K562 (cell line): ENCODE results near the gene ZBTB47. TPM values are rescaled to one million over a fixed set of nuclear protein-coding genes. Genes with fewer than 3 reads are reported as not detected.

ENCODE experiments used
- ARID1B ChIP-seq: fragments of 450-650 bp; IDR thresholded peaks from 2 replicates; pipeline ENCODE4 v1.6.1; 2016; ENCODE audit warnings: antibody characterized with exemption, mild to moderate bottlenecking, inconsistent platforms
- ELF2 ChIP-seq: fragments of 250-450 bp; sonication (Bioruptor Pico); IDR thresholded peaks from 2 replicates; pipeline ENCODE4 v1.5.0; 2021; ENCODE audit warnings: mild to moderate bottlenecking
- GATAD2A ChIP-seq: fragments of 450-650 bp; IDR thresholded peaks from 2 replicates; pipeline ENCODE4 v1.6.1; 2017
- JUN ChIP-seq, 2 experiments: sonication (generic) in 1 of 2; formaldehyde crosslinking in 1 of 2; IDR thresholded peaks; 2 replicates each; pipeline versions ENCODE4 v1.6.1 to v1.8.0; 2012 to 2022; ENCODE audit warnings: borderline replicate concordance in 2 of 2, mild to moderate bottlenecking in 2 of 2, improper control_type of control experiment in 1 of 2, low read depth in 1 of 2, low read length in 1 of 2, missing genetic modification reagents in 1 of 2
- NFYB ChIP-seq: IDR thresholded peaks from 2 replicates; pipeline ENCODE4 v1.6.1; 2011; ENCODE audit warnings: mild to moderate bottlenecking, moderate library complexity; ENCODE audit not compliant: insufficient read length; ENCODE audit errors: extremely low read depth
- POLR2B ChIP-seq: fragments of 450-650 bp; IDR thresholded peaks from 2 replicates; pipeline ENCODE4 v1.6.1; 2018; ENCODE audit warnings: low read depth; ENCODE audit not compliant: partially characterized antibody
- POU5F1 ChIP-seq: fragments of 150-350 bp; IDR thresholded peaks from 2 replicates; pipeline ENCODE4 v1.6.1; 2014; ENCODE audit warnings: borderline replicate concordance, low read length, low read depth, mild to moderate bottlenecking; ENCODE audit not compliant: partially characterized antibody
- RAD21 ChIP-seq, 2 experiments: fragments of 250-450 bp in 1 of 2; fragments of 450-650 bp in 1 of 2; sonication (Bioruptor Pico) in 1 of 2; formaldehyde crosslinking in 1 of 2; IDR thresholded peaks in 1 of 2; conservative IDR thresholded peaks in 1 of 2; 2 replicates each; pipeline versions ENCODE4 v1.4.0 to v1.8.0; 2020 to 2022; ENCODE audit warnings: mild to moderate bottlenecking in 2 of 2, moderate library complexity in 1 of 2
- RBM25 ChIP-seq: fragments of 200-400 bp; formaldehyde crosslinking; IDR thresholded peaks from 2 replicates; pipeline ENCODE4 v1.6.1; 2018; ENCODE audit warnings: low read length, low read depth, moderate library complexity; ENCODE audit not compliant: severe bottlenecking
- RBM39 ChIP-seq: fragments of 200-400 bp; formaldehyde crosslinking; optimal IDR thresholded peaks from 2 replicates; pipeline ENCODE3; 2018; ENCODE audit warnings: low read depth, low read length
- SMARCA5 ChIP-seq: fragments of 450-650 bp; IDR thresholded peaks from 2 replicates; pipeline ENCODE4 v1.6.1; 2016
- TSC22D4 ChIP-seq: fragments of 450-650 bp; IDR thresholded peaks from 2 replicates; pipeline ENCODE4 v1.6.1; 2016; ENCODE audit warnings: missing genetic modification characterization, missing biosample characterization, control low read depth
- ZBTB17 ChIP-seq: fragments of 450-650 bp; formaldehyde crosslinking; IDR thresholded peaks from 2 replicates; pipeline ENCODE4 v1.4.0; 2020; ENCODE audit warnings: mild to moderate bottlenecking
- ZKSCAN3 ChIP-seq: fragments of 250-450 bp; sonication (Bioruptor Pico); IDR thresholded peaks from 2 replicates; pipeline ENCODE4 v1.4.0; 2020
- ZNF121 ChIP-seq: sonication (generic); formaldehyde crosslinking; conservative IDR thresholded peaks from 2 replicates; pipeline ENCODE4 v1.8.0; 2022; ENCODE audit warnings: missing genetic modification reagents
- ZNF57 ChIP-seq: fragments of 450-650 bp; formaldehyde crosslinking; IDR thresholded peaks from 2 replicates; pipeline ENCODE4 v1.4.0; 2020; ENCODE audit warnings: mild to moderate bottlenecking, moderate library complexity
- ZNF586 ChIP-seq: fragments of 450-650 bp; formaldehyde crosslinking; conservative IDR thresholded peaks from 2 replicates; pipeline ENCODE4 v1.4.0; 2020; ENCODE audit warnings: mild to moderate bottlenecking, moderate library complexity
- polyA plus RNA-seq, 8 experiments: library from polyadenylated mRNA; depleted of rRNA in 4 of 8; stranded (reverse) in 5 of 8; unstranded in 3 of 8; fragments of >200 nt; fragmentation: Nextera tagmentation in 2 of 8; fragmentation: Illumina TruSeq in 1 of 8; extraction: Ambion mirVana in 2 of 8; extraction: Trizol in 1 of 8; gene quantifications; 2 replicates each; pipeline versions ENCODE4 v1.2.1 to v1.2.3, GENCODE V29; 2011 to 2014; ENCODE audit warnings: inconsistent platforms in 1 of 8, missing spikeins in 1 of 8
- total RNA-seq, 7 experiments: library from RNA; depleted of rRNA in 6 of 7; stranded (reverse); fragments of >200 nt in 6 of 7; fragmentation: Illumina TruSeq in 2 of 7; extraction: Trizol in 2 of 7; gene quantifications; 2 replicates each; pipeline versions ENCODE4 v1.2.1 to v1.2.3, GENCODE V29; 2011 to 2021; ENCODE audit warnings: low replicate concordance in 1 of 7
- TF ChIP-seq, protein P1 (sequence below): sonication (generic); IDR thresholded peaks from 2 replicates; pipeline ENCODE4 v1.6.1; 2016
- TF ChIP-seq, protein P2 (sequence below): sonication (generic); formaldehyde crosslinking; IDR thresholded peaks from 2 replicates; pipeline ENCODE4 v1.8.0; 2022; ENCODE audit warnings: missing genetic modification reagents, mild to moderate bottlenecking, borderline replicate concordance
- TF ChIP-seq, protein P3 (sequence below): sonication (generic); formaldehyde crosslinking; IDR thresholded peaks from 2 replicates; pipeline ENCODE4 v1.8.0; 2022; ENCODE audit warnings: mild to moderate bottlenecking, missing genetic modification reagents

The ZBTB47 gene
- total and polyA plus RNA-seq, 9 of the 15 experiments (the other 6 are each of a cell fraction or from before 2014, with no cell fraction given), result 0.11 to 4.6 (median 1.7) TPM; not detected in 1

DNA sequence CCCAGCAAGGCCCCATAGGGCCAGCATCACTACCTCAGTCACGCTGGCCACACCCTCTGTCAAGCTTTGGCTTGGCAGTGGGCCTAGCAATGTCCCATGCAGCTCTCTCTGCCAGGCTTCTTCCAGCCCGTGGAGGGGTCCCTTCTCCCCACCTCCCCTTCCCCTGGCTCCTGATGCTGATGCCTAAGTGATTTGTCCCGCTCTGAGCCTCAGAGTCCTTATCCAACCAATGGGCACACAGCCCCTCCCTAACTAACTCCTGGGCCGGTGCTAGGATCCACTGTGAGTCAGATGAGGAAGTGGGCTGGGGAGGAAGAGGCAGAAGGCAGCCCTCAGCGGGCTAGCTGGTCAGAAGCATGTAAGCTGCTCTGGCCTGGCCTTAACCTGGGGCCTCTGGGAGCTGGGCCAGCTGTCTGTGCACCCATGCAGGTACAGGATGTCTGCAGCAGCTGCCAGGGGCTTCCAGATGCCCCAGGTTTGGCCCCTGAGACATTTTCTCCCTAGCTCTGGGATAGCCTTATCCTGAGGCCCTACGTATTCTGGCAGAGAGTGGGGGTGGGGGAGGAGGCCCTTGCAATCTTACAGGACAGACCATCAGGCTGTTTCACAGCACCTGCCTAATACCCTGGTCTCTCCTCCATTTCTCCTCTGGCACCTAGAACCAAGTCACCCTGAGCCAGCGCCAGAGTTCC, 740 bp upstream of the ZBTB47 start (continued):
- no peak for TF ChIP-seq ZNF586 (CRISPR knock-in tag)
- TF ChIP-seq ELF2, result peak; percentile 78
- TF ChIP-seq, protein P1, sequence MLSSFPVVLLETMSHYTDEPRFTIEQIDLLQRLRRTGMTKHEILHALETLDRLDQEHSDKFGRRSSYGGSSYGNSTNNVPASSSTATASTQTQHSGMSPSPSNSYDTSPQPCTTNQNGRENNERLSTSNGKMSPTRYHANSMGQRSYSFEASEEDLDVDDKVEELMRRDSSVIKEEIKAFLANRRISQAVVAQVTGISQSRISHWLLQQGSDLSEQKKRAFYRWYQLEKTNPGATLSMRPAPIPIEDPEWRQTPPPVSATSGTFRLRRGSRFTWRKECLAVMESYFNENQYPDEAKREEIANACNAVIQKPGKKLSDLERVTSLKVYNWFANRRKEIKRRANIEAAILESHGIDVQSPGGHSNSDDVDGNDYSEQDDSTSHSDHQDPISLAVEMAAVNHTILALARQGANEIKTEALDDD, result 0 out of 2 replicates have a peak, but pooled peaks have one; percentile 56
- no peak for TF ChIP-seq ZNF121 (CRISPR knock-in tag)
- TF ChIP-seq ZNF57 (CRISPR knock-in tag), result 0 out of 2 replicates have a peak, but pooled peaks have one; percentile 56
- peak in 1 of 2 experiments; percentile 12; a peak in 1 of 4 replicates for TF ChIP-seq RAD21 (CRISPR knock-in tag; conservative IDR thresholded peaks at IDR 0.05 in 1 of 2, IDR thresholded peaks at IDR 0.05 in 1 of 2)
- peak; percentile 38; the same call in 1 of the 2 replicates for TF ChIP-seq ZKSCAN3 (CRISPR knock-in tag)
- TF ChIP-seq ARID1B, result peak; percentile 44
- TF ChIP-seq, protein P2, sequence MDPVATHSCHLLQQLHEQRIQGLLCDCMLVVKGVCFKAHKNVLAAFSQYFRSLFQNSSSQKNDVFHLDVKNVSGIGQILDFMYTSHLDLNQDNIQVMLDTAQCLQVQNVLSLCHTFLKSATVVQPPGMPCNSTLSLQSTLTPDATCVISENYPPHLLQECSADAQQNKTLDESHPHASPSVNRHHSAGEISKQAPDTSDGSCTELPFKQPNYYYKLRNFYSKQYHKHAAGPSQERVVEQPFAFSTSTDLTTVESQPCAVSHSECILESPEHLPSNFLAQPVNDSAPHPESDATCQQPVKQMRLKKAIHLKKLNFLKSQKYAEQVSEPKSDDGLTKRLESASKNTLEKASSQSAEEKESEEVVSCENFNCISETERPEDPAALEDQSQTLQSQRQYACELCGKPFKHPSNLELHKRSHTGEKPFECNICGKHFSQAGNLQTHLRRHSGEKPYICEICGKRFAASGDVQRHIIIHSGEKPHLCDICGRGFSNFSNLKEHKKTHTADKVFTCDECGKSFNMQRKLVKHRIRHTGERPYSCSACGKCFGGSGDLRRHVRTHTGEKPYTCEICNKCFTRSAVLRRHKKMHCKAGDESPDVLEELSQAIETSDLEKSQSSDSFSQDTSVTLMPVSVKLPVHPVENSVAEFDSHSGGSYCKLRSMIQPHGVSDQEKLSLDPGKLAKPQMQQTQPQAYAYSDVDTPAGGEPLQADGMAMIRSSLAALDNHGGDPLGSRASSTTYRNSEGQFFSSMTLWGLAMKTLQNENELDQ, result no peak
- TF ChIP-seq JUN (IDR thresholded peaks at IDR 0.05; ENCODE audit: borderline replicate concordance, low read depth, low read length), result peak; percentile 54; the same call in 1 of the 2 replicates
- no peak for TF ChIP-seq JUN (CRISPR knock-in tag; IDR thresholded peaks at IDR 0.05; ENCODE audit: borderline replicate concordance)
- peak; percentile 70 for TF ChIP-seq POLR2B
- no peak for TF ChIP-seq RBM25
- 0 out of 2 replicates have a peak, but pooled peaks have one; percentile 37 for TF ChIP-seq ZBTB17 (CRISPR knock-in tag)
- peak; percentile 49; the same call in 1 of the 2 replicates for TF ChIP-seq SMARCA5
- no peak for TF ChIP-seq TSC22D4 (tag)
- TF ChIP-seq, protein P3, sequence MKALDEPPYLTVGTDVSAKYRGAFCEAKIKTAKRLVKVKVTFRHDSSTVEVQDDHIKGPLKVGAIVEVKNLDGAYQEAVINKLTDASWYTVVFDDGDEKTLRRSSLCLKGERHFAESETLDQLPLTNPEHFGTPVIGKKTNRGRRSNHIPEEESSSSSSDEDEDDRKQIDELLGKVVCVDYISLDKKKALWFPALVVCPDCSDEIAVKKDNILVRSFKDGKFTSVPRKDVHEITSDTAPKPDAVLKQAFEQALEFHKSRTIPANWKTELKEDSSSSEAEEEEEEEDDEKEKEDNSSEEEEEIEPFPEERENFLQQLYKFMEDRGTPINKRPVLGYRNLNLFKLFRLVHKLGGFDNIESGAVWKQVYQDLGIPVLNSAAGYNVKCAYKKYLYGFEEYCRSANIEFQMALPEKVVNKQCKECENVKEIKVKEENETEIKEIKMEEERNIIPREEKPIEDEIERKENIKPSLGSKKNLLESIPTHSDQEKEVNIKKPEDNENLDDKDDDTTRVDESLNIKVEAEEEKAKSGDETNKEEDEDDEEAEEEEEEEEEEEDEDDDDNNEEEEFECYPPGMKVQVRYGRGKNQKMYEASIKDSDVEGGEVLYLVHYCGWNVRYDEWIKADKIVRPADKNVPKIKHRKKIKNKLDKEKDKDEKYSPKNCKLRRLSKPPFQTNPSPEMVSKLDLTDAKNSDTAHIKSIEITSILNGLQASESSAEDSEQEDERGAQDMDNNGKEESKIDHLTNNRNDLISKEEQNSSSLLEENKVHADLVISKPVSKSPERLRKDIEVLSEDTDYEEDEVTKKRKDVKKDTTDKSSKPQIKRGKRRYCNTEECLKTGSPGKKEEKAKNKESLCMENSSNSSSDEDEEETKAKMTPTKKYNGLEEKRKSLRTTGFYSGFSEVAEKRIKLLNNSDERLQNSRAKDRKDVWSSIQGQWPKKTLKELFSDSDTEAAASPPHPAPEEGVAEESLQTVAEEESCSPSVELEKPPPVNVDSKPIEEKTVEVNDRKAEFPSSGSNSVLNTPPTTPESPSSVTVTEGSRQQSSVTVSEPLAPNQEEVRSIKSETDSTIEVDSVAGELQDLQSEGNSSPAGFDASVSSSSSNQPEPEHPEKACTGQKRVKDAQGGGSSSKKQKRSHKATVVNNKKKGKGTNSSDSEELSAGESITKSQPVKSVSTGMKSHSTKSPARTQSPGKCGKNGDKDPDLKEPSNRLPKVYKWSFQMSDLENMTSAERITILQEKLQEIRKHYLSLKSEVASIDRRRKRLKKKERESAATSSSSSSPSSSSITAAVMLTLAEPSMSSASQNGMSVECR (CRISPR knock-in tag), result no peak
- no peak for TF ChIP-seq POU5F1
- peak; percentile 35 for TF ChIP-seq NFYB
- no peak for TF ChIP-seq RBM39
- TF ChIP-seq GATAD2A, result no peak
